Stimulated activated naive CD8-positive, alpha-beta T cell treated with anti-CD3 and anti-CD28 coated beads, Interleukin-15, Interleukin-2, amounts not matched to agents 100 ng/mL and 50 ng/mL, for 24 hours (primary cell): ENCODE results near the gene DSCAML1.

Source experiments
- H3K27ac Mint-ChIP-seq: one replicate; pipeline ENCODE4 v1.8.0; 2021; ENCODE audit warnings: mild to moderate bottlenecking, mixed read lengths
- H3K27me3 Mint-ChIP-seq: one replicate; pipeline ENCODE4 v1.8.0; 2021; ENCODE audit warnings: mixed read lengths
- H3K36me3 Mint-ChIP-seq: one replicate; pipeline ENCODE4 v1.8.0; 2021; ENCODE audit warnings: low read depth, mixed read lengths
- H3K4me1 Mint-ChIP-seq: one replicate; pipeline ENCODE4 v1.8.0; 2021; ENCODE audit warnings: low read depth, mixed read lengths
- H3K4me3 Mint-ChIP-seq: one replicate; pipeline ENCODE4 v1.8.0; 2021; ENCODE audit warnings: mild to moderate bottlenecking, mixed read lengths
- H3K9me3 Mint-ChIP-seq: one replicate; pipeline ENCODE4 v1.8.0; 2021; ENCODE audit warnings: mixed read lengths

Gene DSCAML1

GRCh38 chr11:117826190-117826570, 29.2 kb upstream of the DSCAML1 start:
- Mint-ChIP-seq H3K36me3 (no peaks in the 10 kb centered on the region), H3K27me3 (no peaks in the 10 kb centered on the region), H3K4me3 (no peak overlapping the region), H3K27ac (no peak overlapping the region), H3K9me3 (no peaks in the 10 kb centered on the region), H3K4me1 (peaks cover 96% of the 10 kb centered on the region)

DNA sequence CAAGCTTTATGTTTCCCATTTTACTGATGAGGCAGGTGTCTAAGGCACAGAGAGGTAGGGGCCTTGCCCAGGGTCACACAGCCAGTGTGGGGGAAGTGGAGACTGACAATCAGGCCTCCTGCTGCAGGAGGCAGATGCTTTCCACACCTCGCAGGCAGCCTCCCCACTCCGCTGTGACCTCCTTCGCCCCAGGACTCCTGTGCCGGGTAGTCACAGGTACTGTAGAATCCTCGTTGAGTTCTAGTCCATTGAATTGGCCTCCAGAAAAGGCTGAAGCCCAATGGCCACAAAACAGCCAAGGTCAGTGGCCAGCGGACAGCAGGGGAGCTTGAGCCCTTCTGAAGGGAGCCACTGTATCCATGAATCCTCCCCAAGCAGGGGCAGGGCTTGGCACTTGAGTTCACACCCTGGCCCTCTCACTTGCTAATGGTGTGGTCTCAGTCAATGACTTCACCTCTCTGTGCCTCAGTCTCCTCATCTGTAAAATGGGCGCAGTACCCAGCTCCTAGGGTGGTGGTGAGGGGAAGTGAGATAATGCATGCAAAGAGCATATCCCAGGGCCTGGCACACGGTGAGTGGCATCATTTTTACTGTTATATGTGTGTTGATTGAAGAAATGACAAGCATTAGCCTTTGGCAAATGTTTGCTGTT, 28.6 kb upstream of the DSCAML1 start:
- no peaks in the 10 kb centered on the region for H3K9me3 Mint-ChIP-seq
- no peak overlapping the region for H3K4me3 Mint-ChIP-seq
- no peak overlapping the region for H3K27ac Mint-ChIP-seq
- no peaks in the 10 kb centered on the region for H3K36me3 Mint-ChIP-seq
- no peaks in the 10 kb centered on the region for H3K27me3 Mint-ChIP-seq
- peaks cover 91% of the 10 kb centered on the region for H3K4me1 Mint-ChIP-seq

DNA sequence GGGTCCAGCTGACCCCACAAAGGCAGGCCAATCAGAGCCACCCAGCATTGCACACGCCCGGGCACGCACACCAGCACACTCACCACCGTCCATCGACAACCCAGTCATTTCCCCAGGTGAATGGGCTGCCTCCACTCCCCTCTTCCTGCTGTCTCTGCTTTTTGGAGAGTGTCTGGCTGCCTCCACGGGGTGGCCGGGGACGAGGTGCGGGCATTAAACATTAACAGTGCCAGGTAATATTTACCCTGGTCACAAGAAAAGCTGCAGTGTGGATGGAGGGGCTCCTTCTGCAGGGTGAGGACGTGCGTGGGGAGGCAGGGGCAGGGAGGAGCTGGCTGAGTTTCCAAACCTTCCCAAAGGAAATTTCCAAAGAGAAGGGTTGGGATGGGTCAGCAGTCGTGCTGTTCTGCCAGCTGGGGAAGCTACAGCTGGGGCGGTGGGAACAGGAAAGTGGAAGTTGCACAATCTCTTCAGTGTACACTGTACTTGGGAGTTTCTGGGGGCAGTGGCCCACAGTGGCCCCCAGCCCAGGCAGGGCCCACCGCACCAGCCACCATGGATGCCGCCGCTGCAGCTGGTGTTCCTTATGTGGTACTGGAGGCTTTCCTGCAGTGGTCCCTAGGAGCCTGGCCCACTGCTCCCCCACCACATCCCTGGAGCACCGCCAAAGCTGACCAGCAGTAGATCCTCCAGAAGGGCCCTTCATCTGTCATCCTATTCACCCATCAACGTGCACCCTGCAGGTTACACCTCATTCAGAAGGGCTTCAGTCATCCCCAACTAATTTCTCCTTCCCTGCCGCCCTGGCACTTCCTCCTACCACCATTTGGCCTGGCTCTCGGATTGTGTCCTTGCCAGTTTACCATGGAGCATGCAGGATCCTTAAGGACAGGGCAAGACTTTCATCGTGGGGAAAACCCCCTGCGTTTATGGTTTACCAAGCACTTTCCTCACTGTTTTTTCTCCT, 27.8 kb upstream of the DSCAML1 start, which contains the start of gene FXYD2:
FXYD2 (minus strand) TSS at position 174 of the 967 bp plus-strand sequence; CDS start at position 108, 66 bp downstream.
- no peaks in the 10 kb centered on the region for H3K36me3 Mint-ChIP-seq
- no peaks in the 10 kb centered on the region for H3K27me3 Mint-ChIP-seq
- H3K9me3 Mint-ChIP-seq = no peaks in the 10 kb centered on the region
- H3K4me1 Mint-ChIP-seq = peaks cover 85% of the 10 kb centered on the region
- H3K4me3 Mint-ChIP-seq = peak within 1 kb of the TSS; percentile 48
- peak within 1 kb of the TSS; percentile 85 for H3K27ac Mint-ChIP-seq

DNA sequence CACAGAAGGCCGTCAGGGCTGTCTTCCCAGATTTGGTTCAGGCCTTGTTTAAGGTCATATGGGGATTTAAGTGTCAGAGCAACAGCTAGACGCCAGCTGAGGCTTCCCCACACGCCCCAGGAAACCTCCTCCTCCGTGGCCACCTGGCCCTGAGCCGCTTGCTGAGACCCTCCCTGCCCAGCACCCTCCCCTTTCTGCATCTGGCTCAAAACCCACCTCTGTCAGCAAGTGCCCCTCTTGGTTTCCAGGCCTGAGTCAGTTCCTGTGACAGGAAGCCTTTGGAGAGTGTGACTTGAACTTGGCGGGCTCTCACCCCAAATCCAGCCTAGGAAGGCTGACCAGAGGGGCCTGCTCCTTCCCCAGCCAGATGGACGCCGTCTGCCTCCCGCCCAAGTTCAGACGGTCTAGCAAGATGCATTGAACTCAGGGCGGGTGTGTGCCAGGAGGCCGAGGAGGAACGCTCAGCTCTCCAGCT, 27.0 kb upstream of the DSCAML1 start:
- peak overlapping the region; percentile 85 for H3K27ac Mint-ChIP-seq
- H3K9me3 Mint-ChIP-seq = no peaks in the 10 kb centered on the region
- no peaks in the 10 kb centered on the region for H3K27me3 Mint-ChIP-seq
- peak overlapping the region; percentile 48 for H3K4me3 Mint-ChIP-seq
- H3K36me3 Mint-ChIP-seq = no peaks in the 10 kb centered on the region
- H3K4me1 Mint-ChIP-seq = peaks cover 81% of the 10 kb centered on the region

DNA sequence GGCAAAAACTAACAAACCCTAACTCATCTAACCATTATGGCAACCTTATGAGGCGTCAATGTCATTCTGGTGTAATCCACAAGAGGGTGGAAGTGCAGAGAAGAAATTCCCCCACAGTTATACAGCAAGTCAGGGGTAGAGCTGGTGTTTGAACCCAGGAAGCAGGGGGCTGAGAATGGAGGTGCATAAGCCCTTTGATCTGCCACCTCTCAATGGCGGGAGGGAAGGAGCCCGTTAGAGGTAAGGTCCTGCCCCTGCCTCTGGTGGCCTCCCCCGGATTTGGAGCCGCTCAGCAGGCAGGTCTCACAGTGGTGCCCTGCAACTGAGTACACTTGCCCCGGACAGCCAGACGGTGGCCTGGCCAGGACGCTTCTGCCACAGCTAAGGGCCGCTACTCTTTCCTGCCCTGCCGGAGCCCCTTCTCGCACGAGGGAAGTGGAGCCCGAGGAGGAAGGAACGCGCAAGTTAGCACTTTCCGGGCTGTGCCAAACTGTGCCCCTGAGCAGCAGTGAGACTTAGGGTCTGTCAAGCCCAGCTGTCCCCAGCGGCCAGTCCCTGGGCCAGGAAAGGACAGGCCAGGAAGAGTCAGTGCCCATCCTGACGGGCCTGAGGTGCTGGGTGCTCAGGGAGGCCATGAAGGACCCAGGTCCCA, 26.4 kb upstream of the DSCAML1 start:
- H3K4me1 Mint-ChIP-seq = peaks cover 81% of the 10 kb centered on the region
- H3K36me3 Mint-ChIP-seq = no peaks in the 10 kb centered on the region
- H3K4me3 Mint-ChIP-seq = peak overlapping the region; percentile 48
- H3K27me3 Mint-ChIP-seq = no peaks in the 10 kb centered on the region
- H3K27ac Mint-ChIP-seq = peak overlapping the region; percentile 85
- no peaks in the 10 kb centered on the region for H3K9me3 Mint-ChIP-seq

- peak overlapping the region; percentile 54 for H3K4me3 Mint-ChIP-seq
- H3K9me3 Mint-ChIP-seq = no peaks in the 10 kb centered on the region
- peak overlapping the region; percentile 85 for H3K27ac Mint-ChIP-seq
- H3K27me3 Mint-ChIP-seq = no peaks in the 10 kb centered on the region
- no peaks in the 10 kb centered on the region for H3K36me3 Mint-ChIP-seq
- H3K4me1 Mint-ChIP-seq = peaks cover 81% of the 10 kb centered on the region
Observed at GRCh38 chr11:117822074-117823033, 25.3 kb upstream of the DSCAML1 start.

DNA sequence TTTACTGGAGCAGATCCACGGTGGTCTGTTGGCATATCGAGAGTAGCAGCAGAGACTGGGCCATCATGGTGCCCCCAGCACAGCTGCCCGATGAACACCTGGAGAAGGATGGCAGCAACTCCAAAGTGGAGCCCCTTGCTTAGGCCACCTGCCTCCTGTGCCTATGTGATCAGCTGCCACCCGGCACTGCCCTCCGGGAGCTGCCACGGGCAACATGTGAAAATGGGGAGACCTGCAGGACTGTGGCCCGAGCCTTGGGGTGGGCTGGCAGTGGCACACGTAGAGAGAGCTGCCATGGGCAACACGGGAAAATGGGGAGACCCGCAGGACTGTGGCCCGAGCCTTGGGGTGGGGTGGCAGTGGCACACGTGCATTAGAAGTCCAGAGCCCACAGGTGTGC, 24.4 kb upstream of the DSCAML1 start:
- Mint-ChIP-seq H3K9me3 (no peaks in the 10 kb centered on the region), H3K27me3 (no peaks in the 10 kb centered on the region), H3K4me1 (peaks cover 81% of the 10 kb centered on the region), H3K36me3 (no peaks in the 10 kb centered on the region), H3K4me3 (no peak overlapping the region), H3K27ac (peak overlapping the region; percentile 31)

DNA sequence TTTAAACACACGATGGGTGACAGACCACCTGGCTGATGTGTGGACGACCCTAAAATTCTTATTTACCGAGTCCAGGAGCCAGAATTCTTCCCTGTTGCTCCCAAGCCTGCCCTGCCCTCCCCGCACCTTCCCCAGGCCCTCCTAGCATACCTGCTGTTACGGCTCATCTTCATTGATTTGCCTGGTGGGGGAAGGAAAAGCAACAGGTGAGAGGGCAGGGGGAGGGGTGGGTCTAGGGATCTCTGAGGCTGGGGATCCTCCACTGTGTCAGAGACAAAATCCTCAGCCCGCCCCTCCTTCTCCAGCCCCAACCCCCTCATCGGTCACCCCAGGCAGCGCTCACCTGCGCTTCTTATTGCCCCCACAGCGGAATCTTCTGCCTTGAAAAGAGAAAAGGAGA, 23.5 kb upstream of the DSCAML1 start:
- H3K9me3 Mint-ChIP-seq = no peaks in the 10 kb centered on the region
- H3K4me1 Mint-ChIP-seq = peaks cover 82% of the 10 kb centered on the region
- no peaks in the 10 kb centered on the region for H3K36me3 Mint-ChIP-seq
- no peak overlapping the region for H3K27ac Mint-ChIP-seq
- H3K27me3 Mint-ChIP-seq = no peaks in the 10 kb centered on the region
- no peak overlapping the region for H3K4me3 Mint-ChIP-seq

GRCh38 chr11:117820071-117820470, 23.1 kb upstream of the DSCAML1 start:
- Mint-ChIP-seq H3K27me3 (no peaks in the 10 kb centered on the region), H3K36me3 (no peaks in the 10 kb centered on the region), H3K4me3 (no peak overlapping the region), H3K9me3 (no peaks in the 10 kb centered on the region), H3K4me1 (peaks cover 82% of the 10 kb centered on the region), H3K27ac (peak overlapping the region; percentile 77)

- Mint-ChIP-seq H3K27me3 (no peaks in the 10 kb centered on the region), H3K4me1 (peaks cover 82% of the 10 kb centered on the region), H3K4me3 (no peak overlapping the region), H3K27ac (peak overlapping the region; percentile 97), H3K36me3 (no peaks in the 10 kb centered on the region), H3K9me3 (no peaks in the 10 kb centered on the region)
Observed at GRCh38 chr11:117819096-117820040, 22.4 kb upstream of the DSCAML1 start.

- Mint-ChIP-seq H3K4me3 (peak overlapping the region; percentile 71), H3K9me3 (no peaks in the 10 kb centered on the region), H3K27me3 (no peaks in the 10 kb centered on the region), H3K4me1 (peaks cover 81% of the 10 kb centered on the region), H3K36me3 (no peaks in the 10 kb centered on the region), H3K27ac (peak overlapping the region; percentile 97)
Observed at GRCh38 chr11:117818041-117818873, 21.2 kb upstream of the DSCAML1 start.

DNA sequence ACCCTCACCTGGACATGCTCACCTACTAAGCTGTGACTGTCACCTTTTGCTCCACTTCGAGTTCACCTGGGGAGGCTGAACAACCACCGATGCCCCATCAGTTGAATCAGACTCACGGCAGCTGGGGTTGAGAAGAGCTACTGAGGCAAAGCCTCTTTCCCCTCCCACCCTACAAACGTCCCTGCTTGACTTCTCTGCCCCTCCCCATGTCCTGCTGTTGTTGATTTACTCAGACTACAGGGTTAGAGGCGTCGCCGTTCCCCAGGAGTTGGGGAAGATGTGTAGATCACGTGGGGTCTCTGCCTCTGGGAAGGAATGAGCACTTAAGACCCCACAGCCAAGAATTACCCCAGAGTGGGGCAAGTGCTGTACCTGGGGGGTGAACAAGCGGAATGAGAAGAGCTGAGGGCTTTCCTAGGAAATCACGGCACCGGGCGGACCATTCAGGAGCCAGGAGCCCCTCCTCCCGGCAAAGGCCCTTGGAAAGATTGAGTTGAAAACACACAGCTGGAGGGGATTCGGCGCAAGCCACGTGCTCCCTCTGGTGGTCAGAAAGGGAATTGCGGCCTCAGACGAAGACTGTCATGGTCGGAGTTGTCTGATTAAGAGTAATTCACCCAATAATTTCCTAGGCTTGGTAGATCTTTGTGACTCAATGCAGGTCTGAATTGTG, 20.5 kb upstream of the DSCAML1 start:
- Mint-ChIP-seq H3K27ac (peak overlapping the region; percentile 97), H3K4me3 (peak overlapping the region; percentile 71), H3K9me3 (no peaks in the 10 kb centered on the region), H3K4me1 (peaks cover 77% of the 10 kb centered on the region), H3K36me3 (no peaks in the 10 kb centered on the region), H3K27me3 (no peaks in the 10 kb centered on the region)
